Astrocyte of the cerebellum (primary cell): ENCODE measurements around the gene SYMPK.
"Not testable (repeated sequence)": the region's sequence is repeated elsewhere in the genome, so short reads cannot be mapped to it uniquely, and the experiment has no call there.

Source experiments
- DNase-seq: peaks from one replicate; pipeline ENCODE4 v3.0.0-alpha.2; 2011; ENCODE audit warnings: low read depth
- H3K4me3 ChIP-seq: 2 replicates; pipeline ENCODE4 v1.5.1; 2011; ENCODE audit warnings: mild to moderate bottlenecking, low read depth, low read length, moderate library complexity
- in situ Hi-C: cut with HindIII; loops from 2 replicates; pipeline ENCODE4 v1.10.0; 2017; ENCODE audit warnings: low sequenced_read_pairs
- TF ChIP-seq, protein P1 (sequence below): IDR thresholded peaks from 2 replicates; pipeline ENCODE4 v1.5.1; 2012; ENCODE audit warnings: low read length, low read depth, moderate library complexity, mild to moderate bottlenecking; ENCODE audit errors: missing control alignments

The SYMPK gene

GRCh38 chr19:45801603-45802175 is 61.3 kb downstream of the SYMPK start:
- in situ Hi-C loops: no loop called here
- no peak for DNase-seq
- TF ChIP-seq, protein P1, sequence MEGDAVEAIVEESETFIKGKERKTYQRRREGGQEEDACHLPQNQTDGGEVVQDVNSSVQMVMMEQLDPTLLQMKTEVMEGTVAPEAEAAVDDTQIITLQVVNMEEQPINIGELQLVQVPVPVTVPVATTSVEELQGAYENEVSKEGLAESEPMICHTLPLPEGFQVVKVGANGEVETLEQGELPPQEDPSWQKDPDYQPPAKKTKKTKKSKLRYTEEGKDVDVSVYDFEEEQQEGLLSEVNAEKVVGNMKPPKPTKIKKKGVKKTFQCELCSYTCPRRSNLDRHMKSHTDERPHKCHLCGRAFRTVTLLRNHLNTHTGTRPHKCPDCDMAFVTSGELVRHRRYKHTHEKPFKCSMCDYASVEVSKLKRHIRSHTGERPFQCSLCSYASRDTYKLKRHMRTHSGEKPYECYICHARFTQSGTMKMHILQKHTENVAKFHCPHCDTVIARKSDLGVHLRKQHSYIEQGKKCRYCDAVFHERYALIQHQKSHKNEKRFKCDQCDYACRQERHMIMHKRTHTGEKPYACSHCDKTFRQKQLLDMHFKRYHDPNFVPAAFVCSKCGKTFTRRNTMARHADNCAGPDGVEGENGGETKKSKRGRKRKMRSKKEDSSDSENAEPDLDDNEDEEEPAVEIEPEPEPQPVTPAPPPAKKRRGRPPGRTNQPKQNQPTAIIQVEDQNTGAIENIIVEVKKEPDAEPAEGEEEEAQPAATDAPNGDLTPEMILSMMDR: no peak
- no peak overlapping the region for H3K4me3 ChIP-seq

DNA sequence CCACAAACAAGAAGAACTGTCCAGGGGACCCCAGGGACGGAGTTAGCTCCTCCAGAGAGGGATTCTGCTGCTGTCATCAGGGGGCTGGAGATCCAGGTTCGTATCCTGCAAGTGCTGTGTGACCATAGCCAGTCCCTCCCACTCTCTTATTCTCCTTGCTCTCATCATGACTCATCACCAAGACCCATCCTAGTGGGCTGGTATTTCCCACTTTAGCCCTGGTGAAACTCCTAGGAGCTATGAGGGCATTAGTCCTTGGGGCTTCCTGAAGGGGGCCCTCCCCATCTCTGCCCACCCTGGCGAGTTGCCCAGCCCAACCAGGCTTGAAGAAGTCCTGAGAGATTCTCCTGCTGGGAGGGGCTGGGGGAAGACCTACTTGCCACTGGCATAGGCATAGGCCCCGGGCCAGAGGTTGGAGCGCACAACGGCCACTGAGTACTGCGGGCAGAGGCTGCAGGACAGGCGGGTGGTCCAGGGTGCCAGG is 62.8 kb downstream of the SYMPK start:
- TF ChIP-seq, protein P1: no peak
- no peak overlapping the region for H3K4me3 ChIP-seq
- no peak for DNase-seq
- in situ Hi-C loops: no loop called here

DNA sequence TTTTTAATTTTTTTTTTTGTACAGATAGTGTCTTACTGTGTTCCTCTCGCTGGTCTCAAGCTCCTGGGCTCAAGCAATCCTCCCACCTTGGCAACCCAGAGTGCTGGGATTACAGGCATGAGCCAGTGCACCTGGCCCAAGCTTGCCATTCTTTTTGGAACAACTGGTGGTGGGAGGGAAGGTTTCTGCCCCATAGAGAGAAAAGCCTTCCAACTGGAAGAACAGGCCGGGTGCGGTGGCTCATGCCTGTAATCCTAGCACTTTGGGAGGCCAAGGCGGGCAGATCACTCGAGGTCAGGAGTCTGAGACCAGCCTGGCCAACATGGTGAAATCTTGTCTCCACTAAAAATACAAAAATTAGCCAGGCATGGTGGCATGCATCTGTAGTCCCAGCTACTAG is 63.4 kb downstream of the SYMPK start:
- DNase-seq, in situ Hi-C loops, H3K4me3 ChIP-seq: not testable (repeated sequence)

DNA sequence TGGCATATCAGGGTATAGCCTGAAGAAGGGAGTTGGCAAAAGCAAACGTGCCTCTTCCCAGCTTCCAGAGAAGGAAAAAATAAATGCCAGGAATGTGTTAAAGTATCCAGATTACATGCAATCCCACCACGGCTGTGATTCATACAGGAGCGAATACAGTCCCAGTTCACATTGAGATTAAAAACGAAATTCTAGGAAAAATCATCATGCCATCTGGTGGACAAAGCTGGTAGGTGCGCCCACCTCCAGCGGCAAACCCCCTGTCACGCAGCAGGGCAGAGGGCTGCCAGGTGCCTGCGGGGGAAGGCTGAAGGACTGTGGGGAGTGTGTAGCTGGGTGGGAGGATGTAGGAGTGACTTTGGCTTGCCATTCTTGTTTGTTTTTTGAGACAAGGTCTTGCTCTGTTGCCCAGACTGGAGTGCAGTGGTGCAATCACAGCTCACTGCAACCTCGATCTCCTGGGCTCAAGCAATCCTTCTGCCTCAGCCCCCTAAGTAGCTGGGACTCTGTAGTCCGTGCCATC is 63.9 kb downstream of the SYMPK start:
- TF ChIP-seq, protein P1: peak; percentile 85
- H3K4me3 ChIP-seq: no peak overlapping the region
- DNase-seq: peak; percentile 63
- in situ Hi-C loops: no loop called here

GRCh38 chr19:45794627-45795026 is 68.3 kb downstream of the SYMPK start:
- TF ChIP-seq, protein P1: no peak
- no peak overlapping the region for H3K4me3 ChIP-seq
- no peak for DNase-seq
- in situ Hi-C loops: no loop called here

- in situ Hi-C loops: no loop called here
- TF ChIP-seq, protein P1: no peak
- no peak overlapping the region for H3K4me3 ChIP-seq
- DNase-seq: no peak
Measured at GRCh38 chr19:45793876-45794275, 69.1 kb downstream of the SYMPK start.

- DNase-seq: no peak
- in situ Hi-C loops: no loop called here
- TF ChIP-seq, protein P1: no peak
- peak overlapping the region; percentile 89 for H3K4me3 ChIP-seq
Measured at GRCh38 chr19:45793178-45793564, 69.8 kb downstream of the SYMPK start.
